ENCODE data around the gene TSPY8.
"Not testable (repeated sequence)": the region's sequence is repeated elsewhere in the genome, so short reads cannot be mapped to it uniquely, and the experiment has no call there.

Gene TSPY8

GRCh38 chrY:9357497-9357896 is at the start of gene TSPY8:
TSPY8 (plus strand) TSS chrY:9357797; CDS start chrY:9357843, 46 bp downstream.
- H3K27ac ChIP-seq: not testable (repeated sequence)

- TF ChIP-seq, protein P1, sequence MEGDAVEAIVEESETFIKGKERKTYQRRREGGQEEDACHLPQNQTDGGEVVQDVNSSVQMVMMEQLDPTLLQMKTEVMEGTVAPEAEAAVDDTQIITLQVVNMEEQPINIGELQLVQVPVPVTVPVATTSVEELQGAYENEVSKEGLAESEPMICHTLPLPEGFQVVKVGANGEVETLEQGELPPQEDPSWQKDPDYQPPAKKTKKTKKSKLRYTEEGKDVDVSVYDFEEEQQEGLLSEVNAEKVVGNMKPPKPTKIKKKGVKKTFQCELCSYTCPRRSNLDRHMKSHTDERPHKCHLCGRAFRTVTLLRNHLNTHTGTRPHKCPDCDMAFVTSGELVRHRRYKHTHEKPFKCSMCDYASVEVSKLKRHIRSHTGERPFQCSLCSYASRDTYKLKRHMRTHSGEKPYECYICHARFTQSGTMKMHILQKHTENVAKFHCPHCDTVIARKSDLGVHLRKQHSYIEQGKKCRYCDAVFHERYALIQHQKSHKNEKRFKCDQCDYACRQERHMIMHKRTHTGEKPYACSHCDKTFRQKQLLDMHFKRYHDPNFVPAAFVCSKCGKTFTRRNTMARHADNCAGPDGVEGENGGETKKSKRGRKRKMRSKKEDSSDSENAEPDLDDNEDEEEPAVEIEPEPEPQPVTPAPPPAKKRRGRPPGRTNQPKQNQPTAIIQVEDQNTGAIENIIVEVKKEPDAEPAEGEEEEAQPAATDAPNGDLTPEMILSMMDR (conservative IDR thresholded peaks at IDR 0.05): no peak
- H3K27ac ChIP-seq: no peak overlapping the region
These were observed 36.6 kb upstream of the TSPY8 start for GRCh38 chrY:9320996-9321395.

GRCh38 chrY:9337164-9337563 is 20.4 kb upstream of the TSPY8 start, which contains the start of gene TSPY4:
TSPY4 (plus strand) TSS chrY:9337464; CDS start chrY:9337510, 46 bp downstream.
- not testable (repeated sequence) for H3K27ac ChIP-seq

- not testable (repeated sequence) for H3K27ac ChIP-seq
These were observed 38.9 kb downstream of the TSPY8 start for GRCh38 chrY:9396527-9396926.

GRCh38 chrY:9398121-9398520 is 40.5 kb downstream of the TSPY8 start, which contains the start of gene TSPY3:
TSPY3 (plus strand) TSS chrY:9398421; CDS start chrY:9398467, 46 bp downstream.
- H3K27ac ChIP-seq: not testable (repeated sequence)
